Measurements from ENCODE around the gene MAN2A2.
"Not testable (repeated sequence)": the region's sequence is repeated elsewhere in the genome, so short reads cannot be mapped to it uniquely, and the experiment has no call there.

DNA sequence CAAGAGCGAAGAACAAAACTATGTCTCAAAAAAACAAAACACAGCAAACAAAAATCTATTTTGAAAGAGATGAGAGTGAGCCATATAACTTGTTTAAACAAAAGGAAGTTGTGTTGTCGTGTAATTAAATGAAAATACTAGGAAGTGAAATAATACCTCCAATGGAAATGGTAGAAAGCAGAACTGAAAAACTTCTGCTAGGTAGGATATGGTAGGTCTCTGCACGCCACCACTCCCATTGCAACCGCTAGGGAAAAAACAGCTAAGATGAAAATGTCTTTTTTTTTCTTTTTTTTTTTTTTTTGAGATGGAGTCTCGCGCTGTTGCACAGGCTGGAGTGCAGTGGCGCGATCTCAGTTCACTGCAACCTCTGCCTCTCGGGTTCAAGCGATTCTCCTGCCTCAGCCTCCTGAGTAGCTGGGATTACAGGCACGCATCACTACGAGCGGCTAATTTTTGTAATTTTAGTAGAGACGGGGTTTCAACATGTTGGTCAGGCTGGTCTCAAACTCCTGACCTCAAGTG is 5.9 kb upstream of the MAN2A2 start:
- TF ChIP-seq POLR2A (IDR thresholded peaks at IDR 0.05), result not testable (repeated sequence)
- TF ChIP-seq, protein P1, sequence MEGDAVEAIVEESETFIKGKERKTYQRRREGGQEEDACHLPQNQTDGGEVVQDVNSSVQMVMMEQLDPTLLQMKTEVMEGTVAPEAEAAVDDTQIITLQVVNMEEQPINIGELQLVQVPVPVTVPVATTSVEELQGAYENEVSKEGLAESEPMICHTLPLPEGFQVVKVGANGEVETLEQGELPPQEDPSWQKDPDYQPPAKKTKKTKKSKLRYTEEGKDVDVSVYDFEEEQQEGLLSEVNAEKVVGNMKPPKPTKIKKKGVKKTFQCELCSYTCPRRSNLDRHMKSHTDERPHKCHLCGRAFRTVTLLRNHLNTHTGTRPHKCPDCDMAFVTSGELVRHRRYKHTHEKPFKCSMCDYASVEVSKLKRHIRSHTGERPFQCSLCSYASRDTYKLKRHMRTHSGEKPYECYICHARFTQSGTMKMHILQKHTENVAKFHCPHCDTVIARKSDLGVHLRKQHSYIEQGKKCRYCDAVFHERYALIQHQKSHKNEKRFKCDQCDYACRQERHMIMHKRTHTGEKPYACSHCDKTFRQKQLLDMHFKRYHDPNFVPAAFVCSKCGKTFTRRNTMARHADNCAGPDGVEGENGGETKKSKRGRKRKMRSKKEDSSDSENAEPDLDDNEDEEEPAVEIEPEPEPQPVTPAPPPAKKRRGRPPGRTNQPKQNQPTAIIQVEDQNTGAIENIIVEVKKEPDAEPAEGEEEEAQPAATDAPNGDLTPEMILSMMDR (IDR thresholded peaks at IDR 0.05 in 4 of 5, conservative IDR thresholded peaks at IDR 0.05 in 1 of 5), result not testable (repeated sequence)
